Measurements from ENCODE around the gene MITF. TPM values are rescaled to one million over a fixed set of nuclear protein-coding genes. Genes with fewer than 3 reads are reported as not detected.

Gene MITF
- total RNA-seq, 2 experiments from 2014 or later, result not detected

GRCh38 chr3:69948246-69948862 is 209.1 kb downstream of the MITF start:
- Histone ChIP-seq H3K27ac (ENCODE audit: low read depth, low read length, poor library complexity, severe bottlenecking) (no peak overlapping the region), H3K9me2 (ENCODE audit: insufficient read depth, low read length) (no peaks in the 10 kb centered on the region), H3K4me1 (ENCODE audit: insufficient read depth, low read length, poor library complexity, severe bottlenecking) (no peaks in the 10 kb centered on the region), H3K4me3 (ENCODE audit: low read depth, low read length, poor library complexity, severe bottlenecking) (no peak overlapping the region), H3K4me2 (ENCODE audit: low read length) (no peak overlapping the region), H2AFZ (ENCODE audit: low read length) (no peak overlapping the region), H3K36me3 (ENCODE audit: insufficient read depth, low read length) (no peaks in the 10 kb centered on the region), H4K20me1 (ENCODE audit: insufficient read depth, low read length) (no peaks in the 10 kb centered on the region), H3K79me2 (ENCODE audit: insufficient read depth, low read depth, low read length) (no peaks in the 10 kb centered on the region), H3K9me3 (ENCODE audit: low read length) (no peaks in the 10 kb centered on the region)
- TF ChIP-seq CTCF (conservative IDR thresholded peaks at IDR 0.05; ENCODE audit: low read length) (peak; percentile 83), EZH2phosphoT487 (IDR thresholded peaks at IDR 0.05; ENCODE audit: borderline replicate concordance, low read depth, low read length) (no peak)
- no TSS peak for BruUV-seq (replicated peaks)
- DNase-seq (ENCODE audit: low spot score), result peak; percentile 34
- intact Hi-C loops (cut with micrococcal nuclease; ENCODE audit: unreplicated experiment), result no loop called here
- ChIA-PET CTCF (ENCODE audit: unreplicated experiment) (no interaction called here), POLR2A (interaction anchor here (0.7 kb wide), 1 partner anchor 14 kb away, joined by 3 read pairs; no protein-coding TSS in a partner anchor)

GRCh38 chr3:69951616-69952015 is 212.4 kb downstream of the MITF start:
- no peaks in the 10 kb centered on the region for H3K9me2 ChIP-seq (ENCODE audit: insufficient read depth, low read length)
- H4K20me1 ChIP-seq (ENCODE audit: insufficient read depth, low read length), result no peaks in the 10 kb centered on the region
- H3K4me1 ChIP-seq (ENCODE audit: insufficient read depth, low read length, poor library complexity, severe bottlenecking), result no peaks in the 10 kb centered on the region
- no peak for DNase-seq (ENCODE audit: low spot score)
- intact Hi-C loops (cut with micrococcal nuclease; ENCODE audit: unreplicated experiment), result no loop called here
- H3K79me2 ChIP-seq (ENCODE audit: insufficient read depth, low read depth, low read length), result no peaks in the 10 kb centered on the region
- no peak for TF ChIP-seq CTCF (conservative IDR thresholded peaks at IDR 0.05; ENCODE audit: low read length)
- no peak for TF ChIP-seq EZH2phosphoT487 (IDR thresholded peaks at IDR 0.05; ENCODE audit: borderline replicate concordance, low read depth, low read length)
- H3K4me2 ChIP-seq (ENCODE audit: low read length), result no peak overlapping the region
- H3K36me3 ChIP-seq (ENCODE audit: insufficient read depth, low read length), result no peaks in the 10 kb centered on the region
- H3K4me3 ChIP-seq (ENCODE audit: low read depth, low read length, poor library complexity, severe bottlenecking), result no peak overlapping the region
- ChIA-PET POLR2A (interaction anchor here (0.6 to 0.7 kb wide), 2 partner anchors 40 to 920 kb away, joined by 3 read pairs; no protein-coding TSS in a partner anchor), CTCF (ENCODE audit: unreplicated experiment) (no interaction called here)
- no peak overlapping the region for H3K27ac ChIP-seq (ENCODE audit: low read depth, low read length, poor library complexity, severe bottlenecking)
- BruUV-seq (replicated peaks), result no TSS peak
- H3K9me3 ChIP-seq (ENCODE audit: low read length), result no peaks in the 10 kb centered on the region
- no peak overlapping the region for H2AFZ ChIP-seq (ENCODE audit: low read length)

- H3K4me3 ChIP-seq (ENCODE audit: low read depth, low read length, poor library complexity, severe bottlenecking), result no peak overlapping the region
- no peaks in the 10 kb centered on the region for H3K9me2 ChIP-seq (ENCODE audit: insufficient read depth, low read length)
- no peaks in the 10 kb centered on the region for H3K4me1 ChIP-seq (ENCODE audit: insufficient read depth, low read length, poor library complexity, severe bottlenecking)
- no peaks in the 10 kb centered on the region for H4K20me1 ChIP-seq (ENCODE audit: insufficient read depth, low read length)
- TF ChIP-seq CTCF (conservative IDR thresholded peaks at IDR 0.05; ENCODE audit: low read length) (no peak), EZH2phosphoT487 (IDR thresholded peaks at IDR 0.05; ENCODE audit: borderline replicate concordance, low read depth, low read length) (no peak)
- no peaks in the 10 kb centered on the region for H3K36me3 ChIP-seq (ENCODE audit: insufficient read depth, low read length)
- no peak for DNase-seq (ENCODE audit: low spot score)
- POLR2A ChIA-PET, result no interaction called here
- no peak overlapping the region for H3K27ac ChIP-seq (ENCODE audit: low read depth, low read length, poor library complexity, severe bottlenecking)
- H2AFZ ChIP-seq (ENCODE audit: low read length), result no peak overlapping the region
- intact Hi-C loops (cut with micrococcal nuclease; ENCODE audit: unreplicated experiment), result no loop called here
- H3K4me2 ChIP-seq (ENCODE audit: low read length), result no peak overlapping the region
- CTCF ChIA-PET (ENCODE audit: unreplicated experiment), result no interaction called here
- no TSS peak for BruUV-seq (replicated peaks)
- H3K9me3 ChIP-seq (ENCODE audit: low read length), result no peaks in the 10 kb centered on the region
- H3K79me2 ChIP-seq (ENCODE audit: insufficient read depth, low read depth, low read length), result no peaks in the 10 kb centered on the region
Observed at GRCh38 chr3:69959581-69959980, 220.3 kb downstream of the MITF start.
